ENCODE measurements around the gene KCNK10.

KCNK10 gene

DNA sequence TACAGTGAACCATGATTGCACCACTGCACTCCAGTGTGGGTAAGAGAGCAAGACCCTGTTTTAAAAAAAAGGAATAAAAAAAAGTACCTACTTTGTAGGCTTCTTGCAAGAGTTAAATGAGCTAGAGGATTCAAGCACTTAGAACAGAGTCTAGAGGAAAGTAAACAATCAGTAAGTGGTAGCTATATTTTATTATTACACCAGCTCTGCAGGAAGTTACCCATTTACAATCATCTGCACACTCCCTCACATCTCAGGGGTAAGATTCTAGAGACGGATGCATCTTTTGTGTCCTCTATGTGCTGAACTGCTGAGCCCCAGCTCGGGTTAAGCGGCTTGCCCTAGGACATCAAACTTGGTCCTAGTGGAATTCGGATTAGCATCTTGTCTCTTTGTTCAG lies 67.3 kb downstream of the KCNK10 start:
- H3K27ac ChIP-seq (ENCODE audit: low read depth, low read length) = no peak overlapping the region
- TF ChIP-seq EZH2phosphoT487 (IDR thresholded peaks at IDR 0.05; ENCODE audit: borderline replicate concordance, low read length) = no peak
- TF ChIP-seq, protein P1, sequence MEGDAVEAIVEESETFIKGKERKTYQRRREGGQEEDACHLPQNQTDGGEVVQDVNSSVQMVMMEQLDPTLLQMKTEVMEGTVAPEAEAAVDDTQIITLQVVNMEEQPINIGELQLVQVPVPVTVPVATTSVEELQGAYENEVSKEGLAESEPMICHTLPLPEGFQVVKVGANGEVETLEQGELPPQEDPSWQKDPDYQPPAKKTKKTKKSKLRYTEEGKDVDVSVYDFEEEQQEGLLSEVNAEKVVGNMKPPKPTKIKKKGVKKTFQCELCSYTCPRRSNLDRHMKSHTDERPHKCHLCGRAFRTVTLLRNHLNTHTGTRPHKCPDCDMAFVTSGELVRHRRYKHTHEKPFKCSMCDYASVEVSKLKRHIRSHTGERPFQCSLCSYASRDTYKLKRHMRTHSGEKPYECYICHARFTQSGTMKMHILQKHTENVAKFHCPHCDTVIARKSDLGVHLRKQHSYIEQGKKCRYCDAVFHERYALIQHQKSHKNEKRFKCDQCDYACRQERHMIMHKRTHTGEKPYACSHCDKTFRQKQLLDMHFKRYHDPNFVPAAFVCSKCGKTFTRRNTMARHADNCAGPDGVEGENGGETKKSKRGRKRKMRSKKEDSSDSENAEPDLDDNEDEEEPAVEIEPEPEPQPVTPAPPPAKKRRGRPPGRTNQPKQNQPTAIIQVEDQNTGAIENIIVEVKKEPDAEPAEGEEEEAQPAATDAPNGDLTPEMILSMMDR (IDR thresholded peaks at IDR 0.05; ENCODE audit: low read depth, low read length, poor library complexity, severe bottlenecking) = no peak
- H3F3A ChIP-seq (ENCODE audit: control insufficient read depth, insufficient read depth) = no peaks in the 10 kb centered on the region
- H3K4me3 ChIP-seq (ENCODE audit: low read length) = no peak overlapping the region
- H3K9me3 ChIP-seq (ENCODE audit: control insufficient read depth, insufficient read depth, low read length) = no peaks in the 10 kb centered on the region
- H3K27me3 ChIP-seq (ENCODE audit: control insufficient read depth, low read length) = peaks cover 4% of the 10 kb centered on the region; the same call in 1 of the 2 replicates
- no peaks in the 10 kb centered on the region for H3K9me2 ChIP-seq (replicated peaks; ENCODE audit: control insufficient read depth, low read length)
- no peaks in the 10 kb centered on the region for H3K36me3 ChIP-seq (ENCODE audit: control insufficient read depth, low read length)
- no peaks in the 10 kb centered on the region for H4K20me1 ChIP-seq (ENCODE audit: control insufficient read depth, insufficient read depth, low read depth, low read length)
- H3K4me2 ChIP-seq (ENCODE audit: low read length) = no peak overlapping the region
- no peaks in the 10 kb centered on the region for H3K4me1 ChIP-seq (ENCODE audit: control insufficient read depth, low read length)
- no peaks in the 10 kb centered on the region for H3K79me2 ChIP-seq (ENCODE audit: control insufficient read depth, low read length)

DNA sequence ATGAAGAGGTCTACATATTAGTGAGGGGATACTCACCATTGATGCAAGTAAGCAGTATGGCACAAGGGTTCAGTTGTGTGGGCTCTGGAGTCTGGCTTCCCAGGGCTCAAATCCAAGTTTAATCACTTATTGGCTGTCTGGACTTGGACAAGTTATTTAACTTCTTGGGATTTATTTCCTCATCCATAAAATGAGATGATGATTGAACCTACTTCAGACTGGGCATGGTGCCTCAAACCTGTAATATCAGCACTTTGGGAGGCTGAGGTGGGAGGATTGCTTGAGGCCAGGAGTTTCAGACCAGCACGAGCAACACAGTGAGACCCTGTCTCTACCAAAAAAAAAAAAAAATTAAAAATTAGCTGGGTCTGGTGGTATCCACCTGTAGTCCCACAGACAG lies 67.9 kb downstream of the KCNK10 start:
- no peaks in the 10 kb centered on the region for H3K79me2 ChIP-seq (ENCODE audit: control insufficient read depth, low read length)
- no peak overlapping the region for H3K4me3 ChIP-seq (ENCODE audit: low read length)
- no peaks in the 10 kb centered on the region for H3K9me3 ChIP-seq (ENCODE audit: control insufficient read depth, insufficient read depth, low read length)

GRCh38 chr14:88252498-88252897 lies 70.6 kb downstream of the KCNK10 start:
- Histone ChIP-seq H3K36me3 (ENCODE audit: control insufficient read depth, low read length) (no peaks in the 10 kb centered on the region), H3F3A (ENCODE audit: control insufficient read depth, insufficient read depth) (no peaks in the 10 kb centered on the region), H4K20me1 (ENCODE audit: control insufficient read depth, insufficient read depth, low read depth, low read length) (no peaks in the 10 kb centered on the region), H3K9me2 (replicated peaks; ENCODE audit: control insufficient read depth, low read length) (no peaks in the 10 kb centered on the region), H3K4me1 (ENCODE audit: control insufficient read depth, low read length) (no peaks in the 10 kb centered on the region), H3K4me2 (ENCODE audit: low read length) (no peak overlapping the region), H3K79me2 (ENCODE audit: control insufficient read depth, low read length) (no peaks in the 10 kb centered on the region), H3K9me3 (ENCODE audit: control insufficient read depth, insufficient read depth, low read length) (no peaks in the 10 kb centered on the region), H3K27ac (ENCODE audit: low read depth, low read length) (no peak overlapping the region), H3K4me3 (ENCODE audit: low read length) (no peak overlapping the region), H3K27me3 (ENCODE audit: control insufficient read depth, low read length) (peaks cover 4% of the 10 kb centered on the region; the same call in 1 of the 2 replicates)
- TF ChIP-seq EZH2phosphoT487 (IDR thresholded peaks at IDR 0.05; ENCODE audit: borderline replicate concordance, low read length) = no peak
- TF ChIP-seq, protein P1 (IDR thresholded peaks at IDR 0.05; ENCODE audit: low read depth, low read length, poor library complexity, severe bottlenecking) = no peak

More for the DNA sequence above, 67.9 kb downstream of the KCNK10 start:
- no peaks in the 10 kb centered on the region for H3K4me1 ChIP-seq (ENCODE audit: control insufficient read depth, low read length)
- H3K27me3 ChIP-seq (ENCODE audit: control insufficient read depth, low read length) = peaks cover 4% of the 10 kb centered on the region; the same call in 1 of the 2 replicates
- no peaks in the 10 kb centered on the region for H4K20me1 ChIP-seq (ENCODE audit: control insufficient read depth, insufficient read depth, low read depth, low read length)
- no peaks in the 10 kb centered on the region for H3F3A ChIP-seq (ENCODE audit: control insufficient read depth, insufficient read depth)
- TF ChIP-seq, protein P1 (IDR thresholded peaks at IDR 0.05; ENCODE audit: low read depth, low read length, poor library complexity, severe bottlenecking) = no peak
- no peak for TF ChIP-seq EZH2phosphoT487 (IDR thresholded peaks at IDR 0.05; ENCODE audit: borderline replicate concordance, low read length)
- H3K9me2 ChIP-seq (replicated peaks; ENCODE audit: control insufficient read depth, low read length) = no peaks in the 10 kb centered on the region
- no peak overlapping the region for H3K27ac ChIP-seq (ENCODE audit: low read depth, low read length)
- H3K4me2 ChIP-seq (ENCODE audit: low read length) = no peak overlapping the region
- H3K36me3 ChIP-seq (ENCODE audit: control insufficient read depth, low read length) = no peaks in the 10 kb centered on the region
